Aorta (tissue), 5 donors: Measurements from ENCODE around the gene LRP1B. TPM values are rescaled to one million over a fixed set of nuclear protein-coding genes. Genes with fewer than 3 reads are reported as not detected.
"Not testable (repeated sequence)": the region's sequence is repeated elsewhere in the genome, so short reads cannot be mapped to it uniquely, and the experiment has no call there.

Experiments
- ATAC-seq: fragments of 200-7000 bp; cut with Tn5 transposase; one replicate; pipeline ENCODE4 v1.9.1; 2022; ENCODE audit warnings: moderate library complexity; ENCODE audit not compliant: low FRiP score
- DNase-seq, 2 donors: peaks; one replicate each; pipeline ENCODE4 v3.0.0-alpha.2; 2020
- H3K27ac ChIP-seq, 2 donors: one replicate each; pipeline ENCODE4 v1.5.1; 2013; ENCODE audit warnings: low read length in 2 of 2, mild to moderate bottlenecking in 2 of 2, moderate library complexity in 2 of 2, control low read depth in 1 of 2, inconsistent platforms in 1 of 2, low read depth in 1 of 2
- H3K27me3 ChIP-seq, 2 donors: one replicate each; pipeline ENCODE4 v1.6.1; 2013; ENCODE audit warnings: control low read depth in 1 of 2, low read length in 1 of 2, mild to moderate bottlenecking in 1 of 2, moderate library complexity in 1 of 2; ENCODE audit not compliant: insufficient read depth in 2 of 2, control insufficient read depth in 1 of 2
- H3K36me3 ChIP-seq, 2 donors: one replicate each; pipeline ENCODE4 v1.6.1; 2013; ENCODE audit warnings: control low read depth in 1 of 2, low read length in 1 of 2, mild to moderate bottlenecking in 1 of 2; ENCODE audit not compliant: insufficient read depth in 2 of 2, control insufficient read depth in 1 of 2
- H3K4me1 ChIP-seq, 2 donors: one replicate each; pipeline ENCODE4 v1.6.1; 2013; ENCODE audit warnings: low read length in 2 of 2, control low read depth in 1 of 2, mild to moderate bottlenecking in 1 of 2, moderate library complexity in 1 of 2; ENCODE audit not compliant: insufficient read depth in 2 of 2, control insufficient read depth in 1 of 2
- H3K4me3 ChIP-seq, 2 donors: one replicate each; pipeline ENCODE4 v1.5.1; 2013; ENCODE audit warnings: low read length in 2 of 2, control low read depth in 1 of 2, mild to moderate bottlenecking in 1 of 2
- H3K9me3 ChIP-seq: one replicate; pipeline ENCODE4 v1.6.1; 2013; ENCODE audit warnings: mild to moderate bottlenecking, low read length; ENCODE audit not compliant: control insufficient read depth
- WGBS, 2 donors: extraction: QIAGEN DNeasy Blood & Tissue Kit; methylation state at CpG; one replicate each; pipeline ENCODE4 v1.1.7; 2013; 5-methylcytosine and 5-hydroxymethylcytosine counted together
- intact Hi-C, 2 donors: fragments of 100-400 bp; cut with DNase I; formaldehyde crosslinking; loops; one replicate each; pipeline versions ENCODE4 v1.14.2 to v1.15.0; 2022
- polyA plus RNA-seq, 2 donors: library from polyadenylated mRNA; stranded (reverse); fragments of 200-250 nt; gene quantifications; one replicate each; pipeline ENCODE4 v1.2.3, GENCODE V29; 2013
- total RNA-seq, 2 donors: library from RNA; stranded (reverse); fragmentation: NEBNext Ultra II Directional; extraction: Animal tissue kit (Norgen Biotek cat#: 25700); gene quantifications; one replicate each; pipeline ENCODE4 v1.2.1, GENCODE V29; 2021
- donor health status: healthy with polysubstance abuse.
- donor health status: Bipolar disorder and iron deficiency.
- donor health status: DM: no; HTN: no; CAD: no.
- donor health status: DM: no; HTN: no; CAD: no.
- donor health status: DM: yes; HTN: yes; CAD: no.

The LRP1B gene
- total and polyA plus RNA-seq, 4 donors, result 0.33 to 0.94 TPM; not detected in 2

DNA sequence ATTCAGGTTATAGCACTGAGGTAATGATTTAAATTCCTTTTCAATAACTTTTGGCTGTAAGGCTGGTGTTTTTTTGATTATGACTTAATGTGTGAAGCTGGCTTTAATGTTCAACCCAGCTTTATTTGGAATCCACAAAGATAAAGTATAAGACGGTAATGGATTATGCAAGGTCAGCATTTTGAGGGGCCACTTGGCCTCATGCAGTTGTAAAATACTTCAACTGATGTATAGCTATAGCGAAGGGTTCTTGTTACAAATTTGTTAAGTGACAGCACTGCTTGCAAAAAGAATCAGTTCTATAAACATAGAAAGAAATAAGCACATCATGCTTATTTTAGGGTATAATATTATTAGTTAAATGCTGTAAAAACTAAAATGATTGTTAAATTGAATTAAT is 36.6 kb downstream of the LRP1B start:
- Histone ChIP-seq H3K4me3 (no peak overlapping the region), H3K36me3 (no peaks in the 10 kb centered on the region), H3K27ac (no peak overlapping the region), H3K27me3 (no peaks in the 10 kb centered on the region), H3K9me3 (no peaks in the 10 kb centered on the region), H3K4me1 (no peaks in the 10 kb centered on the region)
- ATAC-seq, result no peak
- no peak for DNase-seq
- intact Hi-C loops, result no loop called here
- WGBS, 2 donors, result 58 to 67% methylated on average over 2 of the region's 2 CpGs

- intact Hi-C loops, result no loop called here
- no peaks in the 10 kb centered on the region for H3K27me3 ChIP-seq
- H3K9me3 ChIP-seq, result no peaks in the 10 kb centered on the region
- WGBS, 2 donors, result 97 to 100% methylated on average over 2 of the region's 2 CpGs
- no peaks in the 10 kb centered on the region for H3K4me1 ChIP-seq
- no peak for ATAC-seq
- no peak overlapping the region for H3K4me3 ChIP-seq
- no peak overlapping the region for H3K27ac ChIP-seq
- no peaks in the 10 kb centered on the region for H3K36me3 ChIP-seq
- DNase-seq, result no peak
These were observed 42.7 kb downstream of the LRP1B start for GRCh38 chr2:142088058-142088568.

DNA sequence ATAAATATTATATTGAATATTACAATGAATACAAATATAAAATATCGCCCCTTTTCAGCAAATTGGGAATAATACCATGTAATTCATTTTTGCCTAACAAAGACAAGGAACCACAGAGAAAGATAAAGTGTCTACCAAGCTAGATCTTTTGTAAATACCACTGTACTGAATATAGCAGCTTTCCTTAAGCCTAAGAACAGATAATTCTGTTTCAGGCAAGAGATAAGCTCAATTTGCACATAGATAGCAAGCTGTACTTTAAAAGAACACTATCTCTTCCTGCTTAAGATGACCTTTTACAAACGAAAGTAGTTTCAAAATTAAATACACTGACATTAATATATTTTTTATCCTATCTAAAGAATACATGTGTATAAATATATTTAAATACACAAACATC is 43.2 kb downstream of the LRP1B start:
- H3K9me3 ChIP-seq, ATAC-seq, intact Hi-C loops, H3K4me3 ChIP-seq, H3K4me1 ChIP-seq, DNase-seq, H3K36me3 ChIP-seq, H3K27ac ChIP-seq, H3K27me3 ChIP-seq: not testable (repeated sequence)
- 62 to 71% methylated on average over 2 of the region's 2 CpGs for WGBS, 2 donors

- ATAC-seq, result no peak
- no peak for DNase-seq
- Histone ChIP-seq H3K9me3 (no peaks in the 10 kb centered on the region), H3K4me1 (no peaks in the 10 kb centered on the region), H3K36me3 (no peaks in the 10 kb centered on the region), H3K4me3 (no peak overlapping the region), H3K27ac (no peak overlapping the region), H3K27me3 (no peaks in the 10 kb centered on the region)
- intact Hi-C loops, result no loop called here
- 90 to 91% methylated on average over 3 of the region's 3 CpGs for WGBS, 2 donors
These were observed 48.4 kb downstream of the LRP1B start for GRCh38 chr2:142082368-142082767.

- no peak overlapping the region for H3K27ac ChIP-seq
- ATAC-seq (no peak), DNase-seq (no peak)
- H3K9me3 ChIP-seq, result no peaks in the 10 kb centered on the region
- H3K4me1 ChIP-seq, result no peaks in the 10 kb centered on the region
- 37 to 46% methylated on average over 2 of the region's 2 CpGs for WGBS, 2 donors
- no peak overlapping the region for H3K4me3 ChIP-seq
- no peaks in the 10 kb centered on the region for H3K27me3 ChIP-seq
- intact Hi-C loops, result no loop called here
- no peaks in the 10 kb centered on the region for H3K36me3 ChIP-seq
These were observed 54.5 kb downstream of the LRP1B start for GRCh38 chr2:142076317-142076716.

GRCh38 chr2:142075826-142076225 is 55.0 kb downstream of the LRP1B start:
- no peak overlapping the region for H3K27ac ChIP-seq
- WGBS, 2 donors, result 66 to 70% methylated on average over 2 of the region's 2 CpGs
- no peak for DNase-seq
- intact Hi-C loops, result no loop called here
- H3K27me3 ChIP-seq, result no peaks in the 10 kb centered on the region
- H3K36me3 ChIP-seq, result no peaks in the 10 kb centered on the region
- no peak overlapping the region for H3K4me3 ChIP-seq
- no peaks in the 10 kb centered on the region for H3K9me3 ChIP-seq
- H3K4me1 ChIP-seq, result no peaks in the 10 kb centered on the region
- ATAC-seq, result no peak

DNA sequence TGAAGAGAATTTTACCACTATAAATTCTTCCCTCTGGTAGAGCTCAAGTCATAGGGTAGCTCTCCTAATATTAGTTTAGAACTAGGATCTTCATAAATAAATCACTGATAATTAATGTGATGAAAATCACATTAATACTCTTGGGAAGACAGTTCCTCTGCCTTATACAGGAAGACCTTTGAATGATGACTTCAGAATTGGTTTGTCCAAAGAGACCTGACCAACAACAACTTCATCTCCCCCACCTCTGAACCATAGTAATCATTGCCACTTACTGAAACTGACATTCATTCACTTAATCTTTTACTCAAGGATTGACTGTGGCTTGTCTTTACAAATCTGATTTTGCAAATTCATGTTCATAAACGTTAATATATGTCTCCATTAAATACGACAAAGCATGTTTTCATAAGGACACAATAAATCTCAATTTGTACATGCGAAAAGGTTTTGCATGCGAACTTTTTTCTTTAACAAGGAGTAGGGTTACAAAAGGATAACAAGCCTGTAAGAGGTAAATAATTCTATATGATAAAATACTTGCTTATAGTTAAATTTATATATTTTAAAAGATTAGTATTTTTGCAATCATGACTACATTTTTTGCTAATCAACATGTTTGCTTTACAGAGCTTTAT is 61.4 kb downstream of the LRP1B start:
- intact Hi-C loops, result no loop called here
- Histone ChIP-seq H3K27me3 (no peaks in the 10 kb centered on the region), H3K9me3 (no peaks in the 10 kb centered on the region), H3K36me3 (no peaks in the 10 kb centered on the region), H3K27ac (no peak overlapping the region), H3K4me1 (no peaks in the 10 kb centered on the region), H3K4me3 (no peak overlapping the region)
- ATAC-seq (no peak), DNase-seq (no peak)
- WGBS, 2 donors, result 57 to 62% methylated on average over 4 of the region's 4 CpGs

DNA sequence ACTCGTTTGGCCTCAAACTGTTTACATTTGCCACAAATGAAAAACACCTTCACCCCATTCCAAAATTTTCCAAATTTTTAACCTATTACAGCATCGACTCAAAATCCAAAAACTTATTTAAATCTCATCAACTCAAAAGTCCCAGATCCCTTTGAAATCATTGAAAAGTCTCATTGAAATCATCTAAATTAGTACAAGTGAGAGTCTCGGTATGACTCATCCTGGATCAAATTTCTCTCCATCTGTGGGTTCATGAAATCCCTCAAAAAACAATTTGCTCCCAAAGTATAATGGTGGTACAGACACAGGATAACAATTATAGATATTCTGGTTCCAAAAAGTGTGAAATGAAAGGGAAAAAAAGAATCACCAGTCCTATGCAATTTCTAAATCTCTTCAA is 65.1 kb downstream of the LRP1B start:
- WGBS, 2 donors, result 74 to 75% methylated on average over 3 of the region's 3 CpGs
- H3K36me3 ChIP-seq, result no peaks in the 10 kb centered on the region
- H3K4me1 ChIP-seq, result no peaks in the 10 kb centered on the region
- no peak overlapping the region for H3K4me3 ChIP-seq
- H3K27ac ChIP-seq, result no peak overlapping the region
- no peaks in the 10 kb centered on the region for H3K9me3 ChIP-seq
- DNase-seq, result no peak
- ATAC-seq, result no peak
- intact Hi-C loops, result no loop called here
- H3K27me3 ChIP-seq, result no peaks in the 10 kb centered on the region

DNA sequence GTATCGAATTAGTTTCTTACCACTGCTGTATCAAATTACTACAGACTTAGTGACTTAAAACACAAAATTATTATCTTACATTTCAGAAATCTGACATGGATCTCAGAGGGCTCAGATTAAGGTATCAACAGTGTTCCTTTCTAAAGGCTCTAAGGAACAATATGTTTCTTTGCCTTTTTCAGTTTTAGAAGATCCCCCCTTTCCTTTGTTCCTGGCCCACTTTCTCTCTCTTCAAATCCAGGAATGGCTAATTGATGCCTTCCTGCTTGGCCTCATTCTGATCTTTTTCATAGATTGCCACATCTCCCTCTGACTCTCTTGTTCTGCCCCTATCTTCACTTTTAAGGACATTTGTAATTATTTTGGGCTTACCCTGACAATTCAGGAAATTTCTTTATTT is 65.7 kb downstream of the LRP1B start:
- Histone ChIP-seq H3K4me3 (no peak overlapping the region), H3K9me3 (no peaks in the 10 kb centered on the region), H3K27ac (no peak overlapping the region), H3K36me3 (no peaks in the 10 kb centered on the region), H3K27me3 (no peaks in the 10 kb centered on the region), H3K4me1 (no peaks in the 10 kb centered on the region)
- DNase-seq, result no peak
- ATAC-seq, result no peak
- intact Hi-C loops, result no loop called here
- WGBS, 2 donors, result 83 to 86% methylated on average over 1 of the region's 1 CpG
